Neural cell (in vitro differentiated cells): ENCODE measurements around the gene FHAD1. TPM values are rescaled to one million over a fixed set of nuclear protein-coding genes. Genes with fewer than 3 reads are reported as not detected.

Source experiments
- H2AFZ ChIP-seq: fragments of 200-600, 300-800 bp; sonication (generic), shearing (Covaris generic); 2 replicates; pipeline ENCODE4 v1.6.0; 2014; ENCODE audit warnings: low read depth, mild to moderate bottlenecking, antibody characterized with exemption, low read length, moderate library complexity
- H3F3A ChIP-seq: fragments of 200-600 bp; shearing (Covaris generic); 2 replicates; pipeline ENCODE4 v1.6.1; 2016; ENCODE audit warnings: mild to moderate bottlenecking, moderate library complexity, mixed read lengths, antibody characterized with exemption, low read length; ENCODE audit not compliant: insufficient read depth, poor library complexity, severe bottlenecking
- H3K27ac ChIP-seq: fragments of 200-600, 300-800 bp; sonication (generic), shearing (Covaris generic); 2 replicates; pipeline ENCODE4 v1.5.1; 2014; ENCODE audit warnings: mild to moderate bottlenecking, low read length, moderate library complexity
- H3K27me3 ChIP-seq: fragments of 300-800, 200-600 bp; sonication (generic), shearing (Covaris generic); 2 replicates; pipeline ENCODE4 v1.6.0; 2014; ENCODE audit warnings: mild to moderate bottlenecking, low read depth, low read length, moderate library complexity; ENCODE audit not compliant: insufficient read depth
- H3K36me3 ChIP-seq: fragments of 300-800, 200-600 bp; sonication (generic), shearing (Covaris generic); 2 replicates; pipeline ENCODE4 v1.5.1; 2014; ENCODE audit warnings: mild to moderate bottlenecking, antibody characterized with exemption, low read length, moderate library complexity; ENCODE audit not compliant: insufficient read depth
- H3K4me2 ChIP-seq: fragments of 300-800, 200-600 bp; sonication (generic), shearing (Covaris generic); 2 replicates; pipeline ENCODE4 v1.6.0; 2014; ENCODE audit warnings: mild to moderate bottlenecking, low read length
- H3K4me3 ChIP-seq: fragments of 300-800, 200-600 bp; sonication (generic), shearing (Covaris generic); 2 replicates; pipeline ENCODE4 v1.5.1; 2014; ENCODE audit warnings: mild to moderate bottlenecking, low read length, moderate library complexity
- H3K79me2 ChIP-seq: fragments of 200-600 bp; shearing (Covaris generic); replicated peaks from 2 replicates; pipeline ENCODE4 v1.6.0; 2014; ENCODE audit warnings: mild to moderate bottlenecking, low read length, moderate library complexity; ENCODE audit not compliant: insufficient read depth
- H3K9ac ChIP-seq: fragments of 300-800, 200-600 bp; sonication (generic), shearing (Covaris generic); 2 replicates; pipeline ENCODE4 v1.6.1; 2016; ENCODE audit warnings: mild to moderate bottlenecking, low read length, mixed read lengths
- H3K9me2 ChIP-seq: fragments of 200-600 bp; shearing (Covaris generic); 2 replicates; pipeline ENCODE4 v1.6.1; 2016; ENCODE audit warnings: mild to moderate bottlenecking, low read length, mixed read lengths; ENCODE audit not compliant: insufficient read depth
- H3K9me3 ChIP-seq: fragments of 200-600, 300-800 bp; sonication (generic), shearing (Covaris generic); 2 replicates; pipeline ENCODE4 v1.6.1; 2016; ENCODE audit warnings: mild to moderate bottlenecking, mixed run types, low read length, moderate library complexity, mixed read lengths
- H4K20me1 ChIP-seq: fragments of 200-600 bp; shearing (Covaris generic); 2 replicates; pipeline ENCODE4 v1.6.1; 2016; ENCODE audit warnings: mild to moderate bottlenecking, mixed run types; ENCODE audit not compliant: insufficient read depth
- CTCF ChIP-seq: fragments of 450-650 bp; IDR thresholded peaks from 2 replicates; pipeline ENCODE4 v1.5.1; 2014; ENCODE audit warnings: antibody characterized with exemption, mild to moderate bottlenecking, moderate library complexity; ENCODE audit not compliant: poor library complexity, severe bottlenecking
- EP300 ChIP-seq: fragments of 450-650 bp; conservative IDR thresholded peaks from 2 replicates; pipeline ENCODE4 v1.6.1; 2014; ENCODE audit warnings: antibody characterized with exemption, mild to moderate bottlenecking, moderate library complexity; ENCODE audit not compliant: poor library complexity, severe bottlenecking
- EZH2 ChIP-seq: fragments of 200-600, 300-800 bp; shearing (Covaris generic), sonication (generic); IDR thresholded peaks from 2 replicates; pipeline ENCODE4 v1.6.1; 2014; ENCODE audit warnings: antibody characterized with exemption, low read length, borderline replicate concordance, mild to moderate bottlenecking; ENCODE audit not compliant: insufficient read depth, poor library complexity, severe bottlenecking
- MXI1 ChIP-seq: fragments of 450-650 bp; conservative IDR thresholded peaks from 2 replicates; pipeline ENCODE4 v1.6.1; 2014; ENCODE audit warnings: antibody characterized with exemption, mild to moderate bottlenecking; ENCODE audit not compliant: poor library complexity, severe bottlenecking
- POLR2AphosphoS5 ChIP-seq: IDR thresholded peaks from 2 replicates; pipeline ENCODE4 v1.6.1; 2012
- RAD21 ChIP-seq: fragments of 450-650 bp; conservative IDR thresholded peaks from 2 replicates; pipeline ENCODE4 v1.6.1; 2014; ENCODE audit warnings: antibody characterized with exemption, mild to moderate bottlenecking, moderate library complexity
- REST ChIP-seq: IDR thresholded peaks from 2 replicates; pipeline ENCODE4 v1.6.1; 2012; ENCODE audit warnings: borderline replicate concordance
- SMC3 ChIP-seq: fragments of 450-650 bp; conservative IDR thresholded peaks from 2 replicates; pipeline ENCODE4 v1.6.1; 2014; ENCODE audit warnings: antibody characterized with exemption, mild to moderate bottlenecking, moderate library complexity; ENCODE audit not compliant: poor library complexity
- TAF1 ChIP-seq: IDR thresholded peaks from 2 replicates; pipeline ENCODE4 v1.6.1; 2012; ENCODE audit warnings: low read depth
- polyA plus RNA-seq: library from polyadenylated mRNA; depleted of rRNA; stranded (reverse); fragments of >200 nt; gene quantifications from 2 replicates; pipeline ENCODE4 v1.2.3, GENCODE V29; 2014

Gene FHAD1
- polyA plus RNA-seq, 1 donor from 2014 or later: 0.46 TPM

GRCh38 chr1:15226388-15227255, 20.4 kb upstream of the FHAD1 start:
- Histone ChIP-seq H2AFZ (no peak overlapping the region), H3K27me3 (no peaks in the 10 kb centered on the region), H3K9me3 (no peaks in the 10 kb centered on the region), H3K27ac (no peak overlapping the region), H3K9me2 (no peaks in the 10 kb centered on the region), H3K36me3 (no peaks in the 10 kb centered on the region), H3K4me3 (no peak overlapping the region), H3K79me2 (no peaks in the 10 kb centered on the region), H3K9ac (no peak overlapping the region), H3K4me2 (no peak overlapping the region), H4K20me1 (no peaks in the 10 kb centered on the region), H3F3A (no peaks in the 10 kb centered on the region)
- no peak for TF ChIP-seq MXI1
- no peak for TF ChIP-seq REST
- no peak for TF ChIP-seq SMC3
- TF ChIP-seq RAD21: no peak
- TF ChIP-seq EZH2: no peak
- peak; percentile 31 for TF ChIP-seq EP300
- no peak for TF ChIP-seq TAF1
- TF ChIP-seq CTCF: no peak
- TF ChIP-seq POLR2AphosphoS5: peak; percentile 21

GRCh38 chr1:15229707-15230131, 17.3 kb upstream of the FHAD1 start:
- no peaks in the 10 kb centered on the region for H3K36me3 ChIP-seq
- no peak overlapping the region for H2AFZ ChIP-seq
- no peaks in the 10 kb centered on the region for H3K9me2 ChIP-seq

More at GRCh38 chr1:15229707-15230131, 17.3 kb upstream of the FHAD1 start:
- Histone ChIP-seq H3F3A (no peaks in the 10 kb centered on the region), H3K9me3 (no peaks in the 10 kb centered on the region), H3K4me2 (no peak overlapping the region), H3K9ac (no peak overlapping the region), H3K4me3 (no peak overlapping the region), H3K27me3 (no peaks in the 10 kb centered on the region), H3K27ac (no peak overlapping the region), H3K79me2 (no peaks in the 10 kb centered on the region), H4K20me1 (no peaks in the 10 kb centered on the region)
- TF ChIP-seq REST (no peak), CTCF (no peak), EZH2 (no peak), TAF1 (no peak)
